ENCODE results near the gene RUNX1.

DNA sequence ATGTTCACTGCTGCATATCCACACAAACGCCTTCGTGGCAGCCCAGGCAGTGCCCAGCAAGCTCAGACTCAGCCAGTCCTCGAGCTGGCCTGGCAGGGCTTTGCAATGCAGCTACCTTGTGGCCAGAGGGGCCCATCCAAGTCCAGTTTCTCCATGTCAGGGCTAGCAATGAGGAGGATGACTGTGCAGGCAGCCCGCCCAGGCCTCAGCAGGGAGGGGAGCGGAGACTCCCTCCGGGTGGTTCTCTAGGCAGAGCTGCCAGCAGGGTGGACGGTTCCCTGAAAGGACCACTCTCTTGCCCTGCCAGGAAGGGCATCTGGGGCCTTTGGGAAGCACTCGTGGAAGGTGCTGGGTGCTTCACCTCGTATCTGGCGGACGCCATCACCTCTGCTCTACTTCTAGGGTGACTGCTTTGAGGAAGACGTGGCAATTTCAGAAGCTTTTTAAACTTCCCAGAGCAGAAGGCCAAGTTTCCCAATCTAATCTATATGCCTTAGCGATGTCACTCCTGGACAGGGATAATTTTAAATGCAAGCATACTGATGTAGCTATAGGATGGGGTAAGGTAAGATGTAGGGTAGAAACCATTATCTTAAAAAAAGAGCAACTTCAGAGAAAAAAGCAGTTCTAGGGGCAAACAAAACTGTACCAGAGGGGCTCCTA lies 56.2 kb downstream of the RUNX1 start:
- no peak for TF ChIP-seq EZH2 (IDR thresholded peaks at IDR 0.05; ENCODE audit: borderline replicate concordance, low read depth, low read length, severe bottlenecking)
- TF ChIP-seq, protein P1, sequence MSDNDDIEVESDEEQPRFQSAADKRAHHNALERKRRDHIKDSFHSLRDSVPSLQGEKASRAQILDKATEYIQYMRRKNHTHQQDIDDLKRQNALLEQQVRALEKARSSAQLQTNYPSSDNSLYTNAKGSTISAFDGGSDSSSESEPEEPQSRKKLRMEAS (IDR thresholded peaks at IDR 0.05; ENCODE audit: insufficient read depth, insufficient read length): no peak
- TF ChIP-seq, protein P2, sequence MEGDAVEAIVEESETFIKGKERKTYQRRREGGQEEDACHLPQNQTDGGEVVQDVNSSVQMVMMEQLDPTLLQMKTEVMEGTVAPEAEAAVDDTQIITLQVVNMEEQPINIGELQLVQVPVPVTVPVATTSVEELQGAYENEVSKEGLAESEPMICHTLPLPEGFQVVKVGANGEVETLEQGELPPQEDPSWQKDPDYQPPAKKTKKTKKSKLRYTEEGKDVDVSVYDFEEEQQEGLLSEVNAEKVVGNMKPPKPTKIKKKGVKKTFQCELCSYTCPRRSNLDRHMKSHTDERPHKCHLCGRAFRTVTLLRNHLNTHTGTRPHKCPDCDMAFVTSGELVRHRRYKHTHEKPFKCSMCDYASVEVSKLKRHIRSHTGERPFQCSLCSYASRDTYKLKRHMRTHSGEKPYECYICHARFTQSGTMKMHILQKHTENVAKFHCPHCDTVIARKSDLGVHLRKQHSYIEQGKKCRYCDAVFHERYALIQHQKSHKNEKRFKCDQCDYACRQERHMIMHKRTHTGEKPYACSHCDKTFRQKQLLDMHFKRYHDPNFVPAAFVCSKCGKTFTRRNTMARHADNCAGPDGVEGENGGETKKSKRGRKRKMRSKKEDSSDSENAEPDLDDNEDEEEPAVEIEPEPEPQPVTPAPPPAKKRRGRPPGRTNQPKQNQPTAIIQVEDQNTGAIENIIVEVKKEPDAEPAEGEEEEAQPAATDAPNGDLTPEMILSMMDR (IDR thresholded peaks at IDR 0.05; ENCODE audit: extremely low read depth in 1 of 2, insufficient read depth in 1 of 2, low read depth in 1 of 2, low read length in 2 of 2): no peak

Data from endothelial cell of umbilical vein (primary cell).